ENCODE measurements around the gene SRC. TPM values are rescaled to one million over a fixed set of nuclear protein-coding genes. Genes with fewer than 3 reads are reported as not detected.

The SRC gene
- total RNA-seq, 4 donors from 2014 or later = 21.8 to 30.9 (median 25.1) TPM

DNA sequence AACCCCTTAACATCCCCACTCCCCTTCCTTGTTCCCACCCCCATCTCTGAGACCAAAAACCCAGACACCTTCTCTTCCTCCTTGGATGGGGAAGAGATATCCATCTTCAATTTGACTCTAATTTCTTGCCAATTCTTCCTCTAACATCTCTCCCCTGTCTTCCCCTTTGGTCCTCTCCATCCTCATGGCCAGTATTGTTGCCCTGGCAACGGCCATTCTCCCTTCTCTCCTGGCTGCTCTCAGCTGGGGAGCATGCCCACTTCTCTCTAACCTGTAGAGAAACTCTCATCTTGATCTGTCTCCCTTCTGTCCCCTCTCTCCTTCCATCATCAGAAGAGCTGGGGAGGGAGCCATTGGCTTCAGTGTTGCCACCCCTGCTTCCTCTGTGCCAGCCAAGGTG lies 86.7 kb downstream of the SRC start:
- H3K4me3 ChIP-seq (ENCODE audit: low read depth, poor library complexity, severe bottlenecking) = no peak overlapping the region
- intact Hi-C loops (cut with DNase I; ENCODE audit: low total_unique reads) = no loop called here
- DNase-seq (ENCODE audit: low spot score in 2 of 2) = no peak
- no peak for TF ChIP-seq POLR2A (IDR thresholded peaks at IDR 0.05)
- no peak for TF ChIP-seq CTCF (IDR thresholded peaks at IDR 0.05)
- 61 to 65% methylated on average over 1 of the region's 1 CpG for WGBS, 2 donors

GRCh38 chr20:37435607-37436006 lies 89.7 kb downstream of the SRC start:
- no peak overlapping the region for H3K4me3 ChIP-seq (ENCODE audit: low read depth, poor library complexity, severe bottlenecking)
- intact Hi-C loops (cut with DNase I; ENCODE audit: low total_unique reads) = no loop called here
- 56 to 66% methylated on average over 4 of the region's 4 CpGs for WGBS, 2 donors
- no peak for DNase-seq (ENCODE audit: low spot score in 2 of 2)
- TF ChIP-seq CTCF (IDR thresholded peaks at IDR 0.05) (no peak), POLR2A (IDR thresholded peaks at IDR 0.05) (no peak)

DNA sequence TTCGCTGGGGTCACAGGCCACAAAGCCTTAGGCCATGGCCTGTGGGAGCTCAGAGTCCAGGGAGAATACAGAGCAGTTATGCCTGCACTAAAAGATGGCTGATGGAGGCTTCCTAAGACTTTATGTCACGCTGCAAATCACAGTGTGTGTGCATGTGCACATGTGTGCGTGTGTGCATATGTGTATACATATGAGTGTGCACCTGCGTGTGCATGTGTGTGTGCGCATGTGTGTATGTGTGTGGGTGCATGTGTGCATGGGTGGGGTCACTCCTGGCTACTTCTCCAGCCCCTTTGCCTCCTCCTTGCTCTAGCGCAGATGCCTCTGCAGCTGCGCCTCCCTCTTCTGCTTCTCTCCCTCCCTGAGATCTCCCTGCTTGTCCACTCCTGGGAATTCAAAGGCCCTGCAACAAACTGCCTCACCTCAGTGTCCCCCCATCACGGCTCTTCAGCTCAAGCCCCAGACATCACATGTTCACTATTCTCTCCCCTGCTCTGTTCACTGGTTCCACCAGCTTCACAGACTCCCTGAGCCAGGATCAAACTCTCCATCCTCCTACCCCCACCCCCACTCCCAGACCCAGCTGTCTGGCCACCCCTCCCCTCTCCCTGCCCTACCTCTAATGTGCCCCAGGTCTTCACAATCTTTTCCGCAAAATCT lies 90.7 kb downstream of the SRC start:
- TF ChIP-seq CTCF (IDR thresholded peaks at IDR 0.05) = no peak
- no peak for TF ChIP-seq POLR2A (IDR thresholded peaks at IDR 0.05)
- no peak for DNase-seq (ENCODE audit: low spot score in 2 of 2)
- H3K4me3 ChIP-seq (ENCODE audit: low read depth, poor library complexity, severe bottlenecking) = no peak overlapping the region
- 87 to 96% methylated on average over 9 of the region's 9 CpGs for WGBS, 2 donors
- intact Hi-C loops (cut with DNase I; ENCODE audit: low total_unique reads) = no loop called here

GRCh38 chr20:37437676-37438075 lies 91.7 kb downstream of the SRC start:
- DNase-seq (ENCODE audit: low spot score in 2 of 2) = no peak
- H3K4me3 ChIP-seq (ENCODE audit: low read depth, poor library complexity, severe bottlenecking) = no peak overlapping the region
- TF ChIP-seq CTCF (IDR thresholded peaks at IDR 0.05) = no peak
- TF ChIP-seq POLR2A (IDR thresholded peaks at IDR 0.05) = no peak
- 91 to 92% methylated on average over 8 of the region's 8 CpGs for WGBS, 2 donors
- intact Hi-C loops (cut with DNase I; ENCODE audit: low total_unique reads) = no loop called here

GRCh38 chr20:37438464-37439222 lies 92.7 kb downstream of the SRC start:
- intact Hi-C loops (cut with DNase I; ENCODE audit: low total_unique reads) = no loop called here
- no peak overlapping the region for H3K4me3 ChIP-seq (ENCODE audit: low read depth, poor library complexity, severe bottlenecking)
- TF ChIP-seq CTCF (IDR thresholded peaks at IDR 0.05) (no peak), POLR2A (IDR thresholded peaks at IDR 0.05) (no peak)
- 90 to 92% methylated on average over 22 to 23 of the region's 25 CpGs for WGBS, 2 donors
- DNase-seq (ENCODE audit: low spot score in 2 of 2) = no peak

All from lower leg skin (tissue), 4 donors.